Measurements from ENCODE around the gene TTC27. TPM values are rescaled to one million over a fixed set of nuclear protein-coding genes. Genes with fewer than 3 reads are reported as not detected.

TTC27 gene
- total RNA-seq, 6 donors from 2014 or later, result 9.4 to 24.0 (median 12.3) TPM

DNA sequence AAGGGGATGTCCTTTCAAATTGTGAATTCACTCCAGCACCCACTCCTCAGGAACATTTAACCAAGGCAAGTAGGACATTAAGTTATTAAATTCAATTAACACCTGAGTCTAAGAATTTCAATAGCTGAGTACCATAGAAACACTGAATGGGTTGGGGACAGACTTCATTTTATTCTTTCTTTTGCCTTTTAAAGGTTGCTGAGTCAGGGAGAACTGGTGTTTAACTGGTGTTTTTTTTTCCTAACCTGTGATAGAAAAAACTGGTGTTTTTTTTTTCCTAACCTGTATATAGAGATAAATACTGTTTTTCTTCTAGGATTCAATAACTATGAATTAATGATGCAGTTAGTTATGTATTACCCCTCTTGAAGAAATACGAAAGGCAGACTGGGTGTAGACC, 38.9 kb downstream of the TTC27 start:
- Histone ChIP-seq H3K4me1 (no peaks in the 10 kb centered on the region), H3K27ac (no peak overlapping the region), H3K9me3 (no peaks in the 10 kb centered on the region), H3K4me3 (no peak overlapping the region), H3K36me3 (peaks cover 0 to 4% (median 0%) of the 10 kb centered on the region in 4 donors), H3K27me3 (no peaks in the 10 kb centered on the region)
- TF ChIP-seq, protein P1, sequence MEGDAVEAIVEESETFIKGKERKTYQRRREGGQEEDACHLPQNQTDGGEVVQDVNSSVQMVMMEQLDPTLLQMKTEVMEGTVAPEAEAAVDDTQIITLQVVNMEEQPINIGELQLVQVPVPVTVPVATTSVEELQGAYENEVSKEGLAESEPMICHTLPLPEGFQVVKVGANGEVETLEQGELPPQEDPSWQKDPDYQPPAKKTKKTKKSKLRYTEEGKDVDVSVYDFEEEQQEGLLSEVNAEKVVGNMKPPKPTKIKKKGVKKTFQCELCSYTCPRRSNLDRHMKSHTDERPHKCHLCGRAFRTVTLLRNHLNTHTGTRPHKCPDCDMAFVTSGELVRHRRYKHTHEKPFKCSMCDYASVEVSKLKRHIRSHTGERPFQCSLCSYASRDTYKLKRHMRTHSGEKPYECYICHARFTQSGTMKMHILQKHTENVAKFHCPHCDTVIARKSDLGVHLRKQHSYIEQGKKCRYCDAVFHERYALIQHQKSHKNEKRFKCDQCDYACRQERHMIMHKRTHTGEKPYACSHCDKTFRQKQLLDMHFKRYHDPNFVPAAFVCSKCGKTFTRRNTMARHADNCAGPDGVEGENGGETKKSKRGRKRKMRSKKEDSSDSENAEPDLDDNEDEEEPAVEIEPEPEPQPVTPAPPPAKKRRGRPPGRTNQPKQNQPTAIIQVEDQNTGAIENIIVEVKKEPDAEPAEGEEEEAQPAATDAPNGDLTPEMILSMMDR (IDR thresholded peaks at IDR 0.05), result no peak
- TF ChIP-seq POLR2A (IDR thresholded peaks at IDR 0.05), result no peak
- no peak for TF ChIP-seq POLR2AphosphoS5 (IDR thresholded peaks at IDR 0.05)
- TF ChIP-seq EP300 (IDR thresholded peaks at IDR 0.05), result no peak
- 96 to 98% methylated on average over 1 of the region's 1 CpG for WGBS, 2 donors
- no peak for ATAC-seq (ENCODE audit: low FRiP score in 2 of 2)
- no peak for DNase-seq

DNA sequence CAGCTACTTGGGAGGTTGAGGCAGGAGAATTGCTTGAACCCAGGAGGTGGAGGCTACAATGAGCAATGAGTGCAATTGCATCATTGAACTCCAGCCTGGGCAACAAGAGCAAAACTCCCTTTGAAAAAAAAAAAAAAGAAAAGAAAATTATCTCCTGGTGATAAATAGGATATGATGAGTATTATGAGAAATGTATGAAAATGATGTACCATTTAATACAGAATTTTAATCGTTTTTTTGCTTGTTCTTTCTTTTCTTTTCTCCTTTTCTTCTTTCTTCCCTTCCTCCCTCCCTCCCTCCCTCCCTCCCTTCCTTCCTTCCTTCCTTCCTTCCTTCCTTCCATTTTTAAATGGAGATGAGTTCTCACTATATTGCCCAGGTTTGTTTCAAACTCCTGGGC, 40.4 kb downstream of the TTC27 start:
- DNase-seq, result no peak
- Histone ChIP-seq H3K4me1 (no peaks in the 10 kb centered on the region), H3K4me3 (no peak overlapping the region), H3K27ac (no peak overlapping the region), H3K9me3 (no peaks in the 10 kb centered on the region), H3K36me3 (peaks cover 0 to 8% (median under 1%) of the 10 kb centered on the region in 4 donors), H3K27me3 (no peaks in the 10 kb centered on the region)
- ATAC-seq (ENCODE audit: low FRiP score in 2 of 2), result no peak
- WGBS, 2 donors, result 88 to 89% methylated on average over 1 of the region's 1 CpG
- TF ChIP-seq EP300 (IDR thresholded peaks at IDR 0.05) (no peak), POLR2A (IDR thresholded peaks at IDR 0.05) (no peak), POLR2AphosphoS5 (IDR thresholded peaks at IDR 0.05) (no peak)
- TF ChIP-seq, protein P1 (IDR thresholded peaks at IDR 0.05), result no peak

DNA sequence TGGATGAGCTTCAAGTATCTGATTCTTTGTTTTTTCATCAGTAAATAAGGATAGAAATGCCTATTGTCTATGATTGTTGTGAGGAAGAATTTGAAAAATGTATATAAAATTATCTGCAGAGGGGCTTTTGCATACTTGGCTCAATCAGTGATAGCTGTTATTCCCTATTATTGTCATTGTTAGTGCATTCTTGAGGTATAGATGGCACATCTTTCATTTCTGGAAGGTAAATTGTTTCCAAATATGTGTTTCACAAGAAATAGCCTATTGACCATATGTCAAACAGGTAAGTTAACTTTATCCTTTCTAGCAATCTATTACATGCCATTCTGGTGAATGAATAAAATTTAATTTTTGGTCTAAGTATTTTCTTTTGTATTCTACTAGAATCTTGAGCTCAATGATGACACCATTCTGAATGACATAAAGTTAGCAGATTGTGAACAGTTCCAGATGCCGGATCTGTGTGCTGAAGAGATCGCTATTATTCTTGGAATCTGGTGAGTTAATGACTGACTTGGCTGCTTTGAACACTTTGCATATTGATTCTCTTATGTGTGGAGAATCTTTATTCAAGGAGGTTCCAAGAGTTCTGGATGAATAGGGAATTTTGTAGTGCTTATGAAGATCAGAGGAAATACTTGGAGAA, 44.2 kb downstream of the TTC27 start:
- WGBS, 2 donors, result 82 to 88% methylated on average over 2 of the region's 2 CpGs
- TF ChIP-seq EP300 (IDR thresholded peaks at IDR 0.05) (no peak), POLR2A (IDR thresholded peaks at IDR 0.05) (no peak), POLR2AphosphoS5 (IDR thresholded peaks at IDR 0.05) (no peak)
- TF ChIP-seq, protein P1 (IDR thresholded peaks at IDR 0.05), result no peak
- ATAC-seq (ENCODE audit: low FRiP score in 2 of 2) (no peak), DNase-seq (no peak)
- Histone ChIP-seq H3K36me3 (peaks cover 0 to 26% (median 5%) of the 10 kb centered on the region in 4 donors), H3K27me3 (no peaks in the 10 kb centered on the region), H3K9me3 (no peaks in the 10 kb centered on the region), H3K4me3 (no peak overlapping the region), H3K4me1 (no peaks in the 10 kb centered on the region), H3K27ac (no peak overlapping the region)

DNA sequence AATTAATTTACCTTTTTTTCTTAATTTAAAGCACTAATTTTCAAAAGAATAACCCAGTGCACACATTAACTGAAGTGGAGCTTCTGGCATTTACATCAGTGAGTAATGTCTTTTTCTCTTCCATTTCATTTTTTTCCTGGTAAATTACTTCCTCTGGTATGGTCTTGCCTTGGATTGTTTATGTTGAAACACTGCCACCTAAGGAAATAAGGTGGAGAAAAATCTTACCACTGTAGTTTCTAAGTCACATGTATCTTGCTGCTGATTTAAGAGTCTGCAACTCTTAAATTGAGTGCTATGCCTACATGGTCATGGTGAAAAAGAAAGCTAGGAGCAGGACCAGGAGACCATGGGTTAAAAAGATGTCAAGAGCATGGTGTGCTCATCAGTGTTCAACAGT, 51.0 kb downstream of the TTC27 start:
- Histone ChIP-seq H3K4me1 (no peaks in the 10 kb centered on the region), H3K4me3 (no peak overlapping the region), H3K27ac (no peak overlapping the region), H3K9me3 (no peaks in the 10 kb centered on the region), H3K27me3 (no peaks in the 10 kb centered on the region), H3K36me3 (peaks cover 0 to 20% (median 2%) of the 10 kb centered on the region in 4 donors)
- TF ChIP-seq POLR2A (IDR thresholded peaks at IDR 0.05) (no peak), EP300 (IDR thresholded peaks at IDR 0.05) (no peak), POLR2AphosphoS5 (IDR thresholded peaks at IDR 0.05) (no peak)
- TF ChIP-seq, protein P1 (IDR thresholded peaks at IDR 0.05), result no peak
- DNase-seq (no peak), ATAC-seq (ENCODE audit: low FRiP score in 2 of 2) (no peak)

DNA sequence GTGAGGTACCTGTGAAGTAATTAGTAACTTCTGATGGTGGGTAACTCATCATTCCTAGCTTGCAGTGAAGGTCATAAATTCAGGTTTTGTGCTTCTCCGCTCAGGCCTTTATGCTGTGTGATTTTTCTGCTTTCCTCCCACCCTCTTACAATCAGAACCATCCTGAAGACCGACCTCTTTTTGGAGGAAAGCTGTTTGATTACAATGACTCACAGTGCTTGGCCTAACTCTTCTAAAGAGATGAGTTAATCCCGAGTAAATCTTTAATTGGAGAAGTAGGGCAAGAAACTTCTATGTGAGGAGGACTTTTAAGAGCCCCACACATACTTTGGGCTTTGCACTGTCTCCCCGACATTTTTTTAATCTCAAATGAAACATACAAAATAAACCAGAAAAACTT, 53.1 kb downstream of the TTC27 start:
- peaks cover 0 to 13% (median 0%) of the 10 kb centered on the region in 4 donors for H3K36me3 ChIP-seq
- TF ChIP-seq POLR2A (IDR thresholded peaks at IDR 0.05) (no peak), EP300 (IDR thresholded peaks at IDR 0.05) (no peak), POLR2AphosphoS5 (IDR thresholded peaks at IDR 0.05) (no peak)
- TF ChIP-seq, protein P1 (IDR thresholded peaks at IDR 0.05), result no peak
- H3K27me3 ChIP-seq, result no peaks in the 10 kb centered on the region
- H3K4me1 ChIP-seq, result no peaks in the 10 kb centered on the region
- DNase-seq (no peak), ATAC-seq (ENCODE audit: low FRiP score in 2 of 2) (no peak)
- H3K4me3 ChIP-seq, result no peak overlapping the region
- H3K27ac ChIP-seq, result no peak overlapping the region
- WGBS, 2 donors, result 72 to 74% methylated on average over 4 of the region's 4 CpGs
- no peaks in the 10 kb centered on the region for H3K9me3 ChIP-seq
